GM18861 (cell line): ENCODE results near the gene ELOVL6.
"Not testable (repeated sequence)": the region's sequence is repeated elsewhere in the genome, so short reads cannot be mapped to it uniquely, and the experiment has no call there.

Source experiments
- ATAC-seq: cut with Tn5 transposase; IDR thresholded peaks from one replicate; pipeline ENCODE4 v1.9.1; 2021; ENCODE audit not compliant: unreplicated experiment

The ELOVL6 gene

GRCh38 chr4:110163327-110164069, 34.9 kb downstream of the ELOVL6 start:
- no peak for ATAC-seq

- ATAC-seq: no peak
Measured at GRCh38 chr4:110160618-110161017, 37.8 kb downstream of the ELOVL6 start.

GRCh38 chr4:110159541-110159940, 38.9 kb downstream of the ELOVL6 start:
- no peak for ATAC-seq

- no peak for ATAC-seq
Measured at GRCh38 chr4:110157580-110157979, 40.8 kb downstream of the ELOVL6 start.

- ATAC-seq: not testable (repeated sequence)
Measured at GRCh38 chr4:110157166-110157565, 41.2 kb downstream of the ELOVL6 start.

GRCh38 chr4:110156442-110156841, 42.0 kb downstream of the ELOVL6 start:
- ATAC-seq: no peak

- no peak for ATAC-seq
Measured at GRCh38 chr4:110155654-110156053, 42.8 kb downstream of the ELOVL6 start.

GRCh38 chr4:110154582-110154981, 43.8 kb downstream of the ELOVL6 start:
- no peak for ATAC-seq

- no peak for ATAC-seq
Measured at GRCh38 chr4:110152386-110152785, 46.0 kb downstream of the ELOVL6 start.

GRCh38 chr4:110149089-110149488, 49.3 kb downstream of the ELOVL6 start:
- no peak for ATAC-seq

- ATAC-seq: no peak
Measured at GRCh38 chr4:110142461-110142860, 56.0 kb downstream of the ELOVL6 start.

GRCh38 chr4:110139815-110140214, 58.6 kb downstream of the ELOVL6 start:
- no peak for ATAC-seq

- ATAC-seq: no peak
Measured at GRCh38 chr4:110139111-110139510, 59.3 kb downstream of the ELOVL6 start.

GRCh38 chr4:110138551-110138950, 59.9 kb downstream of the ELOVL6 start:
- no peak for ATAC-seq

- no peak for ATAC-seq
Measured at GRCh38 chr4:110137829-110138228, 60.6 kb downstream of the ELOVL6 start.

- ATAC-seq: no peak
Measured at GRCh38 chr4:110135523-110135922, 62.9 kb downstream of the ELOVL6 start.

GRCh38 chr4:110135076-110135475, 63.3 kb downstream of the ELOVL6 start:
- no peak for ATAC-seq

GRCh38 chr4:110134269-110134869, 64.0 kb downstream of the ELOVL6 start:
- no peak for ATAC-seq

- no peak for ATAC-seq
Measured at GRCh38 chr4:110132816-110133719, 65.3 kb downstream of the ELOVL6 start.

GRCh38 chr4:110131916-110132315, 66.5 kb downstream of the ELOVL6 start:
- no peak for ATAC-seq

GRCh38 chr4:110130576-110131358, 67.6 kb downstream of the ELOVL6 start:
- no peak for ATAC-seq
